CD8-positive, alpha-beta memory T cell (primary cell): Measurements from ENCODE around the gene KCNC1. TPM values are rescaled to one million over a fixed set of nuclear protein-coding genes. Genes with fewer than 3 reads are reported as not detected.

Experiments used
- CTCF ChIA-PET: fragments of 350-600 bp; sonication (Branson Sonifier 250); formaldehyde crosslinking; loops from one replicate; lab custom pipeline; 2021; ENCODE audit warnings: antibody characterized with exemption; lab: Charles Lee
- POLR2A ChIA-PET: fragments of 350-600 bp; sonication (Branson Sonifier 250); formaldehyde crosslinking; loops from one replicate; lab custom pipeline; 2021; ENCODE audit warnings: antibody characterized with exemption; lab: Charles Lee
- DNase-seq, 5 donors: peaks; one replicate each; pipeline versions ENCODE4 v3.0.0 to v3.0.0-alpha.2; 2020 to 2022; ENCODE audit warnings: mixed read lengths in 1 of 5
- H3K27ac ChIP-seq: one replicate; pipeline ENCODE4 v1.7.0; 2013; ENCODE audit warnings: low read depth, mild to moderate bottlenecking, low read length, moderate library complexity
- H3K27me3 ChIP-seq: 2 replicates; pipeline ENCODE4 v1.7.0; 2013; ENCODE audit warnings: low read length, mild to moderate bottlenecking; ENCODE audit not compliant: insufficient read depth, poor library complexity, severe bottlenecking
- H3K36me3 ChIP-seq: 2 replicates; pipeline ENCODE4 v1.7.0; 2013; ENCODE audit warnings: mild to moderate bottlenecking, low read length, moderate library complexity; ENCODE audit not compliant: insufficient read depth
- H3K4me1 ChIP-seq: 2 replicates; pipeline ENCODE4 v1.7.0; 2013; ENCODE audit warnings: mild to moderate bottlenecking, low read length, moderate library complexity; ENCODE audit not compliant: insufficient read depth
- H3K4me3 ChIP-seq: 2 replicates; pipeline ENCODE4 v1.7.0; 2013; ENCODE audit warnings: mild to moderate bottlenecking, low read length
- H3K9me3 ChIP-seq: 2 replicates; pipeline ENCODE4 v1.7.0; 2013; ENCODE audit warnings: mild to moderate bottlenecking, low read length
- H3K27ac Mint-ChIP-seq, 8 donors: one replicate each; pipeline ENCODE4 v1.8.0; 2020 to 2021; ENCODE audit warnings: mixed read lengths in 8 of 8, mild to moderate bottlenecking in 6 of 8, inconsistent platforms in 3 of 8, moderate library complexity in 3 of 8
- H3K27me3 Mint-ChIP-seq, 2 donors: one replicate each; pipeline ENCODE4 v1.8.0; 2020 to 2021; ENCODE audit warnings: mixed read lengths in 2 of 2, mild to moderate bottlenecking in 1 of 2, moderate library complexity in 1 of 2
- H3K36me3 Mint-ChIP-seq, 3 donors: one replicate each; pipeline ENCODE4 v1.8.0; 2020 to 2021; ENCODE audit warnings: mixed read lengths in 3 of 3, inconsistent platforms in 1 of 3, mild to moderate bottlenecking in 1 of 3
- H3K4me1 Mint-ChIP-seq, 3 donors: one replicate each; pipeline ENCODE4 v1.8.0; 2020 to 2021; ENCODE audit warnings: mixed read lengths in 3 of 3, inconsistent platforms in 1 of 3, mild to moderate bottlenecking in 1 of 3
- H3K4me3 Mint-ChIP-seq, 7 donors: one replicate each; pipeline ENCODE4 v1.8.0; 2020 to 2021; ENCODE audit warnings: mixed read lengths in 7 of 7, mild to moderate bottlenecking in 6 of 7, moderate library complexity in 4 of 7, inconsistent platforms in 2 of 7
- H3K9me3 Mint-ChIP-seq, 5 donors: one replicate each; pipeline ENCODE4 v1.8.0; 2020 to 2022; ENCODE audit warnings: mixed read lengths in 5 of 5, mild to moderate bottlenecking in 3 of 5, moderate library complexity in 2 of 5, inconsistent platforms in 1 of 5
- polyA plus RNA-seq: library from polyadenylated mRNA; unstranded; fragments of 300-500 nt; fragmentation: Illumina TruSeq; gene quantifications from one replicate; pipeline ENCODE4 v1.2.3, GENCODE V29; 2021
- total RNA-seq, 2 experiments: library from RNA; stranded (reverse); gene quantifications; one replicate each; pipeline ENCODE4 v1.2.3, GENCODE V29; 2021

Gene KCNC1
- total and polyA plus RNA-seq, 3 experiments from 2014 or later: not detected

GRCh38 chr11:17694494-17695110 is 40.0 kb upstream of the KCNC1 start:
- Mint-ChIP-seq H3K4me3 (no peak overlapping the region), H3K36me3 (no peaks in the 10 kb centered on the region), H3K4me1 (peaks cover 0 to 5% (median 3%) of the 10 kb centered on the region in 3 donors), H3K9me3 (no peaks in the 10 kb centered on the region), H3K27ac (no peak overlapping the region), H3K27me3 (peaks cover 33 to 65% of the 10 kb centered on the region in 2 donors)
- DNase-seq: no peak
- Histone ChIP-seq H3K4me1 (no peaks in the 10 kb centered on the region), H3K27ac (no peak overlapping the region), H3K27me3 (peaks cover 23% of the 10 kb centered on the region), H3K4me3 (no peak overlapping the region), H3K9me3 (no peaks in the 10 kb centered on the region), H3K36me3 (no peaks in the 10 kb centered on the region)
- POLR2A ChIA-PET: no interaction called here
- CTCF ChIA-PET: no interaction called here

GRCh38 chr11:17695454-17696441 is 38.8 kb upstream of the KCNC1 start:
- ChIA-PET CTCF (no interaction called here), POLR2A (no interaction called here)
- no peaks in the 10 kb centered on the region for H3K36me3 Mint-ChIP-seq
- peaks cover 0 to 5% (median 3%) of the 10 kb centered on the region in 3 donors for H3K4me1 Mint-ChIP-seq
- no peaks in the 10 kb centered on the region for H3K9me3 Mint-ChIP-seq
- Histone ChIP-seq H3K4me3 (no peak overlapping the region), H3K4me1 (no peaks in the 10 kb centered on the region), H3K27ac (no peak overlapping the region), H3K36me3 (no peaks in the 10 kb centered on the region), H3K27me3 (peaks cover 23% of the 10 kb centered on the region), H3K9me3 (no peaks in the 10 kb centered on the region)
- H3K27ac Mint-ChIP-seq: no peak overlapping the region
- DNase-seq: no peak
- H3K27me3 Mint-ChIP-seq: peaks cover 33 to 65% of the 10 kb centered on the region in 2 donors
- H3K4me3 Mint-ChIP-seq: no peak overlapping the region

- CTCF ChIA-PET: no interaction called here
- Histone ChIP-seq H3K4me1 (no peaks in the 10 kb centered on the region), H3K27ac (no peak overlapping the region), H3K9me3 (no peaks in the 10 kb centered on the region), H3K27me3 (peaks cover 23% of the 10 kb centered on the region), H3K4me3 (no peak overlapping the region), H3K36me3 (no peaks in the 10 kb centered on the region)
- Mint-ChIP-seq H3K27ac (no peak overlapping the region), H3K27me3 (peaks cover 31 to 57% of the 10 kb centered on the region in 2 donors), H3K9me3 (no peaks in the 10 kb centered on the region), H3K36me3 (no peaks in the 10 kb centered on the region), H3K4me1 (peaks cover 0 to 5% (median 3%) of the 10 kb centered on the region in 3 donors), H3K4me3 (no peak overlapping the region)
- POLR2A ChIA-PET: no interaction called here
- DNase-seq: no peak
Measured at GRCh38 chr11:17696741-17697140, 37.8 kb upstream of the KCNC1 start.

GRCh38 chr11:17697175-17697949 is 37.2 kb upstream of the KCNC1 start:
- Histone ChIP-seq H3K4me3 (no peak overlapping the region), H3K4me1 (no peaks in the 10 kb centered on the region), H3K9me3 (no peaks in the 10 kb centered on the region), H3K27ac (no peak overlapping the region), H3K36me3 (no peaks in the 10 kb centered on the region), H3K27me3 (peaks cover 20% of the 10 kb centered on the region)
- H3K4me3 Mint-ChIP-seq: no peak overlapping the region
- no peak overlapping the region for H3K27ac Mint-ChIP-seq
- H3K27me3 Mint-ChIP-seq: peaks cover 31 to 52% of the 10 kb centered on the region in 2 donors
- peaks cover 0 to 5% (median 3%) of the 10 kb centered on the region in 3 donors for H3K4me1 Mint-ChIP-seq
- DNase-seq: no peak
- H3K36me3 Mint-ChIP-seq: no peaks in the 10 kb centered on the region
- no peaks in the 10 kb centered on the region for H3K9me3 Mint-ChIP-seq
- CTCF ChIA-PET: no interaction called here
- POLR2A ChIA-PET: no interaction called here

- H3K9me3 Mint-ChIP-seq: peaks cover 0 to 6% (median 0%) of the 10 kb centered on the region in 5 donors
- Histone ChIP-seq H3K27ac (no peak overlapping the region), H3K4me1 (no peaks in the 10 kb centered on the region), H3K4me3 (no peak overlapping the region), H3K27me3 (peaks cover 14% of the 10 kb centered on the region), H3K9me3 (no peaks in the 10 kb centered on the region), H3K36me3 (no peaks in the 10 kb centered on the region)
- CTCF ChIA-PET: no interaction called here
- no peak for DNase-seq
- POLR2A ChIA-PET: no interaction called here
- no peak overlapping the region for H3K27ac Mint-ChIP-seq
- H3K36me3 Mint-ChIP-seq: no peaks in the 10 kb centered on the region
- peaks cover 34 to 52% of the 10 kb centered on the region in 2 donors for H3K27me3 Mint-ChIP-seq
- H3K4me1 Mint-ChIP-seq: peaks cover 0 to 5% (median 3%) of the 10 kb centered on the region in 3 donors
- no peak overlapping the region for H3K4me3 Mint-ChIP-seq
Measured at GRCh38 chr11:17699147-17700114, 35.1 kb upstream of the KCNC1 start.

- peaks cover 0 to 6% (median 0%) of the 10 kb centered on the region in 5 donors for H3K9me3 Mint-ChIP-seq
- H3K27me3 ChIP-seq: peaks cover 14% of the 10 kb centered on the region
- peaks cover 24 to 52% of the 10 kb centered on the region in 2 donors for H3K27me3 Mint-ChIP-seq
Measured at GRCh38 chr11:17700991-17701390, 33.6 kb upstream of the KCNC1 start.

GRCh38 chr11:17702876-17703275 is 31.7 kb upstream of the KCNC1 start:
- no peaks in the 10 kb centered on the region for H3K4me1 Mint-ChIP-seq
- H3K36me3 Mint-ChIP-seq: no peaks in the 10 kb centered on the region
- CTCF ChIA-PET: no interaction called here
- peaks cover 11 to 38% of the 10 kb centered on the region in 2 donors for H3K27me3 Mint-ChIP-seq
- no peaks in the 10 kb centered on the region for H3K27me3 ChIP-seq
- H3K9me3 Mint-ChIP-seq: peaks cover 0 to 6% (median 0%) of the 10 kb centered on the region in 5 donors
- no peak overlapping the region for H3K27ac Mint-ChIP-seq
- POLR2A ChIA-PET: no interaction called here
- H3K4me1 ChIP-seq: no peaks in the 10 kb centered on the region
- no peaks in the 10 kb centered on the region for H3K36me3 ChIP-seq
- no peak overlapping the region for H3K27ac ChIP-seq
- no peak for DNase-seq
- H3K9me3 ChIP-seq: no peaks in the 10 kb centered on the region
- H3K4me3 ChIP-seq: no peak overlapping the region
- H3K4me3 Mint-ChIP-seq: no peak overlapping the region

More at GRCh38 chr11:17700991-17701390, 33.6 kb upstream of the KCNC1 start:
- ChIA-PET CTCF (no interaction called here), POLR2A (no interaction called here)
- Histone ChIP-seq H3K36me3 (no peaks in the 10 kb centered on the region), H3K4me1 (no peaks in the 10 kb centered on the region), H3K4me3 (no peak overlapping the region), H3K9me3 (no peaks in the 10 kb centered on the region), H3K27ac (no peak overlapping the region)
- Mint-ChIP-seq H3K27ac (no peak overlapping the region), H3K4me3 (no peak overlapping the region), H3K4me1 (no peaks in the 10 kb centered on the region), H3K36me3 (no peaks in the 10 kb centered on the region)
- no peak for DNase-seq
